ENCODE results near the gene CCDC27. TPM values are rescaled to one million over a fixed set of nuclear protein-coding genes. Genes with fewer than 3 reads are reported as not detected.
A peak's percentile ranks its signal among the peaks of the same experiment; 100 is the strongest.

Gene CCDC27
- total RNA-seq, 4 donors from 2014 or later = not detected

DNA sequence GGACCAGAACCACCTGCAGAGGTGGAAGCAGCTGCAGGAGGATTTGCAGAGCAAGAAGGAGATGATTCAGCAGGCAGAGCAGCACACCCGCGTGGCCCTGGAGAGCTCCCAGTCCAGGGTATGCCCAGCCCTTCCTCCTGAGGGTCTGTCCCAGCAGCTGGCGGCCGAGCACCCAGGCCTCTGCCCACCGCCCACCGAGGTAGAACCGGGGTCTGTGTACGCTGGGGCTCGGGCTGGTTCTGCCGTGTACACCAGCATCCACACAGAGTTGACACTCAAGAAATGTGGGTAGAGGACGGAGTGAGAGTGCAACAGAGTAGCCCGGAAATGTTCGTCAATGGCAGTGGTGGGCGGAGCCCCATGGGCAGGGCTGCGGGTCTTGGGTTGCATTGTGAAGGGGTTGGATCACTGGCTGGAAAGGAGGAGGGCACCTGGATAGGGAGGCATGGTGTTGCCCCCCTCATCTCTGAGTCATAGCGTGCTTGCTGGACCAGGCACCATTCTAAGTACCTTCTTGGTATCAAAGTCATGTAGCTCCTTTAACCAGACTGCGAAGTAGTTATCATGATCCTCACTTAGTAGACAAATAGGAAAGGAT is 15.2 kb downstream of the CCDC27 start:
- H3K4me3 ChIP-seq = no peak overlapping the region
- peaks cover 0 to 4% of the 10 kb centered on the region in 2 donors for H3K4me1 ChIP-seq
- TF ChIP-seq, protein P1, sequence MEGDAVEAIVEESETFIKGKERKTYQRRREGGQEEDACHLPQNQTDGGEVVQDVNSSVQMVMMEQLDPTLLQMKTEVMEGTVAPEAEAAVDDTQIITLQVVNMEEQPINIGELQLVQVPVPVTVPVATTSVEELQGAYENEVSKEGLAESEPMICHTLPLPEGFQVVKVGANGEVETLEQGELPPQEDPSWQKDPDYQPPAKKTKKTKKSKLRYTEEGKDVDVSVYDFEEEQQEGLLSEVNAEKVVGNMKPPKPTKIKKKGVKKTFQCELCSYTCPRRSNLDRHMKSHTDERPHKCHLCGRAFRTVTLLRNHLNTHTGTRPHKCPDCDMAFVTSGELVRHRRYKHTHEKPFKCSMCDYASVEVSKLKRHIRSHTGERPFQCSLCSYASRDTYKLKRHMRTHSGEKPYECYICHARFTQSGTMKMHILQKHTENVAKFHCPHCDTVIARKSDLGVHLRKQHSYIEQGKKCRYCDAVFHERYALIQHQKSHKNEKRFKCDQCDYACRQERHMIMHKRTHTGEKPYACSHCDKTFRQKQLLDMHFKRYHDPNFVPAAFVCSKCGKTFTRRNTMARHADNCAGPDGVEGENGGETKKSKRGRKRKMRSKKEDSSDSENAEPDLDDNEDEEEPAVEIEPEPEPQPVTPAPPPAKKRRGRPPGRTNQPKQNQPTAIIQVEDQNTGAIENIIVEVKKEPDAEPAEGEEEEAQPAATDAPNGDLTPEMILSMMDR (IDR thresholded peaks at IDR 0.05) = no peak
- TF ChIP-seq POLR2A (IDR thresholded peaks at IDR 0.05) = no peak
- H3K9me3 ChIP-seq = no peaks in the 10 kb centered on the region
- intact Hi-C loops (cut with DNase I; ENCODE audit: low total_unique reads) = no loop called here
- H3K27me3 ChIP-seq = no peaks in the 10 kb centered on the region
- H3K27ac ChIP-seq = no peak overlapping the region
- H3K36me3 ChIP-seq = no peaks in the 10 kb centered on the region
- DNase-seq = no peak

DNA sequence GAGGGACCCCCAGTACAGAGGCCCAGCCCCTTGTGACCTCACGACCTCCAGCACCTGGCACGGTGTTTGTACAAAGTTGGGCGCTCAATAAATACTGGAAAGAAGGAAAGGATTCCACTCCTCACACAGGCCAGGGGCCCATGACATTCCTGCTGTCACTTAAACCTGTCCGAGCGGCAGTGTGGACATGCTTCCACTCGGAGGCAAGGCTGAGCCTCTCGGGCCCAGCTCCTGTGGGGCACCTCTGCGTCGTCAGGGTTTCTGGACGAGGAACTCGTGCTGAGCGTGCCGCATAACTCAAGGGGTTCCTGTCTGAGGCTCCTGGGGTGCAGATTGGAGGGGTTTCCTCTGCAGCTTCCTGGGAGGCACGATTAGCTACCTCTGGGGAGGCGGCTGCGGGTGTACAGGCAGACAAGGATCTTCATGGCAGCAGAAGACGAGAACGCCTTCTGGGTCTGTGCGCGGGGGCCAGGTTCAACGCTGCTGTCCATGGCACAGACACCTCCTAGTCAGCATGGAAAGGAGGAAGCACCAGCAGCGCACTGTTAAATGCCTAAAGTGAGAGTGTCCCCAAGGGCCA is 16.7 kb downstream of the CCDC27 start:
- intact Hi-C loops (cut with DNase I; ENCODE audit: low total_unique reads) = no loop called here
- H3K4me1 ChIP-seq = peaks cover 0 to 4% of the 10 kb centered on the region in 2 donors
- no peak overlapping the region for H3K27ac ChIP-seq
- H3K36me3 ChIP-seq = no peaks in the 10 kb centered on the region
- H3K27me3 ChIP-seq = no peaks in the 10 kb centered on the region
- DNase-seq = no peak
- no peak overlapping the region for H3K4me3 ChIP-seq
- H3K9me3 ChIP-seq = no peaks in the 10 kb centered on the region
- no peak for TF ChIP-seq POLR2A (IDR thresholded peaks at IDR 0.05)
- TF ChIP-seq, protein P1 (IDR thresholded peaks at IDR 0.05) = no peak

DNA sequence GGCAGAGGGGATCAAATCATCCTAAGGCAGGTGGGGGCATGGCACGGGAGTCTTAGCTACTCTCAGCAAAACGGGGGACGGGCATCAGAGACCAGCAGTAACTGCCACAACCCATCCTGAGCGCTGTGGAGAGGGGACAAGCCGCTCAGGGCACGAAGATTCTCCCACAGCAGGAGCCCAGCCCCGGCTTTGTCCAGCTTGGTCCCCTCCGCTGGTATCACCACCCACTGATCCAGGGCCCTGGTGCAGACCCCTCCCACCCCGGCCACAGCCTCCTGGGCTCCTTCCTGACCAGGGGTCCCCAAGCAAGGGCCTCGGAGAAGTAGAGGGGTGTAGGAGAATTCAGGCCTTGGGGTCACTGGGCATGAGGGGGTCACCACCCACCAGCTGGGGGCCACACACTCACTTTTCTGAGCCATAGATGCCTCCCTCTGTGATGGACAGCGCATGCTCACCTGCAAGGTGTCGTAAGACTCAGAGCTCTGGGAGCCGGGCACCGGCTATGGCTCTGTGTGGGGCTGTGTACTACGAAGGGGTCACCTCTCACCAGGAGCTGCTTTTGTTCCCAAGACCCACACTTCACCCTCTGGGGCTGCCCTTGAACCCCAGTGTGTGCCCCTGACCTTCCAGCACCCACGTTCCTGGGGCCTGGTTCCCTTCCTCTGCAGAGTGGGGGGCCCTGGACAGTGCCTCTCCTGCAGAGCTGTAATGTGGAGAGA is 18.0 kb downstream of the CCDC27 start:
- no peak overlapping the region for H3K4me3 ChIP-seq
- DNase-seq = no peak
- peaks cover 0 to 10% of the 10 kb centered on the region in 2 donors for H3K4me1 ChIP-seq
- intact Hi-C loops (cut with DNase I; ENCODE audit: low total_unique reads) = no loop called here
- no peaks in the 10 kb centered on the region for H3K27me3 ChIP-seq
- H3K27ac ChIP-seq = no peak overlapping the region
- no peaks in the 10 kb centered on the region for H3K36me3 ChIP-seq
- no peaks in the 10 kb centered on the region for H3K9me3 ChIP-seq
- TF ChIP-seq, protein P1 (IDR thresholded peaks at IDR 0.05) = no peak
- no peak for TF ChIP-seq POLR2A (IDR thresholded peaks at IDR 0.05)

DNA sequence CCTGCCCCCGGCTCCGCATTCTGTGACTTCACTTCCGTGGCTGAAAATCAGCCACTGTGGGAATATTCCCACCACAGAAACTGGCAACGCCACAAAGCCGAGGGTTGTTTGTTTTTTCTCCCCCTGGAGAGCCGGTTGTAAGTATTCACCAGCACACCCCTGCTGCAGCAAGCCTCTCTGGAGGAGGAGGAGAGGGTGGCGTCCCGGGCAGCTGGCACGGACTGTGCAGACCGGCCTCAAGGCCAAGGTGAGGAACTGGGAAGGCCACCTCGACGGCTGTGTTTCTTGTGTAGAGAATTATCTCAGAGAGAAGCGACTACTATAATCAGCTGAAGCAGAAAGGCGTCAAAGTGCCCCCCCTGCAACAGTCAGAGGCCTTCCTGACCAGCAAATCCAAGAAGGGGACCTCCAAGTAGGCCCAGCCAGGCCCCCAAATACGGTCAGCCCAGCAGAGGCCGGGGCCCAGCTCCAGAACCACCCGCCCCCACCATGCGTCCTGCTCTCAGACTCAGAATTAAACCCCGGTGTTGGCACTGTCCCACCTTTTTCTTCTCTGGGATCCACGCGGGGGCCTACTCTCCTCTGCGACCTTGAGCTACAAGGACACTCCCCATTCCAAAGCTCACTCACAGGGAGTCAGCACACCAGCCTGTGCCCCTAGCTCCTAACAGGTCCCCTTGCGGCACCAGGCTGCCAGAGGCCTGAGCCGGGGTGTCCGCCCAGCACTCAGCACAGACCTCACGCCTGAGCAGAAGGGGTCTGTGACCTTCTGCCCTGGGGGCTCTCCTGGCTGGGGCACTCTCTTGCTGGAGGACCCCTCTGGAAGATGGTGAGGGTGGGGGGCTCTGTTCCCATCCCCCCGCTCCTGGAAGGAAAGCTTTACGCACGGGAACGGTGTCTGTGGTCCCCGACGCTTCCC is 19.1 kb downstream of the CCDC27 start:
- TF ChIP-seq, protein P1 (IDR thresholded peaks at IDR 0.05) = no peak
- no peak for TF ChIP-seq POLR2A (IDR thresholded peaks at IDR 0.05)
- Histone ChIP-seq H3K27ac (peak overlapping the region in 1 of 2 donors; percentile 69), H3K36me3 (no peaks in the 10 kb centered on the region), H3K4me1 (peaks cover 0 to 10% of the 10 kb centered on the region in 2 donors), H3K27me3 (no peaks in the 10 kb centered on the region), H3K9me3 (no peaks in the 10 kb centered on the region), H3K4me3 (peak overlapping the region; percentile 48 to 55)
- DNase-seq = no peak
- intact Hi-C loops (cut with DNase I; ENCODE audit: low total_unique reads) = no loop called here
